Erythroblast (primary cell): ENCODE measurements around the gene INHBB.

Experiments
- DNase-seq, 2 experiments: peaks; one replicate each; lab custom pipeline; 2025; lab: John Stamatoyannopoulos, UW
- GATA1 ChIP-seq: IDR thresholded peaks from 2 replicates; pipeline ENCODE4 v1.6.1; 2011; ENCODE audit warnings: low read depth, mild to moderate bottlenecking, control low read depth, low read length, moderate library complexity
- POLR2A ChIP-seq: IDR thresholded peaks from 2 replicates; pipeline ENCODE4 v1.6.1; 2011; ENCODE audit warnings: mild to moderate bottlenecking, low read length

Gene INHBB

DNA sequence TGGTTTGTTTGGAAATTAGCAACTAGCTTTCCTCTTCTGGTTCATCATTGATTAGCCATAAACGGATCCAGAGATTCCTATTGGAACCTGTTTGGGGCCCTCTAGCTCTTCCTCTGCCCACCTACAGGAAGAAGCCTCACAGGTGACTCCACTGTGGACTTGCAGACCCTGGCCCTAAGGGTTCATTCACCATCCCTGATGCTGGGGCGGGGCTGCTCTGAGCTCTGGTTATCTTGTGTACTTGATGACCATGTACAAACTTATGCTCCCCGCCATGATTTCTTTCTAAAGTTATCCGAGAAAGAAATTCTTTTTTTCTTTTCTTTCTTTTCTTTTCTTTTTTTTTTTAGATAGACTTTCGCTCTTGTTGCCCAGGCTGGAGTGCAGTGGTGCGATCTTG is 33.9 kb upstream of the INHBB start:
- TF ChIP-seq POLR2A (no peak), GATA1 (no peak)

DNA sequence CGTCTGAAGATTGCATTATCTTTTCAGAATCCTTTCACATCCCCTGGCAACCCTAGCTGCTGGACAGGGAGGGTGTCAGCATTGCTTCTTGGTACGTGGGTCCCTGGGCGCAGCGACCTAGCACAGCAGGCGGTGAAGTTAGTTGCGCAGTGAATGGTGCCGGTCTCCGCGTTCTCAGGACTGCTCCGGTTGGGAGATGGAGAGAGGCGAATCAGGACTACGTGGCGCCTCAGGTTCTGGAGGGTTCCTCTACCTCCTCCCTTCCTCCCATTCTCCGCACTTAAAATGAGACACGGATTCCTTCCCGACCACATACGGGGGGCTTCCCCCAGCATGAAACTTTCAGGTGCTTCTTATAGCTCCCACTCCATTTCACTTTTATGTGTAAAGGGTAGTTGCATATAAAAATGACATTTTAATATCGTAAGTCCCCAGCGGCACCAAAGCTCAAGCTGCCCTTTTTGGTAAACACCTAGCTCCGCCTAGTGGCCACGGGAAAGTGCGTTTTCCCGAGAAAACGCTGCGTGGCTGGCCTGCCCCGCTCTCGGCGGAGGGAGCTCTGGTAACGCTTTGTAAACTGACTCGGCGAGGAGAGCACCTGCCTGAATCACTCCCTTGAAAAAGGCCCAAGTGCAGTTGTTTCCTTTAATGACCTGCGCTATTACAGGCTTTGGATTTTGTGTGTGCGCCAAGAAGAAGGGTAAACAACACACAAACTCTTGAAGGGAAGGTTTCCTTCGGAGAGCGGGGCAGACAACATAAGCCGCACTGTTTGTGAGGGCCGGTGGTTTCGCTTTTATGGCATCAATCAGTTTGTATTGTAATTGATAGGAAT is 32.9 kb upstream of the INHBB start:
- DNase-seq, result peak; percentile 66 to 77
- no peak for TF ChIP-seq POLR2A
- no peak for TF ChIP-seq GATA1

More for the DNA sequence above, 33.9 kb upstream of the INHBB start:
- DNase-seq, result no peak

DNA sequence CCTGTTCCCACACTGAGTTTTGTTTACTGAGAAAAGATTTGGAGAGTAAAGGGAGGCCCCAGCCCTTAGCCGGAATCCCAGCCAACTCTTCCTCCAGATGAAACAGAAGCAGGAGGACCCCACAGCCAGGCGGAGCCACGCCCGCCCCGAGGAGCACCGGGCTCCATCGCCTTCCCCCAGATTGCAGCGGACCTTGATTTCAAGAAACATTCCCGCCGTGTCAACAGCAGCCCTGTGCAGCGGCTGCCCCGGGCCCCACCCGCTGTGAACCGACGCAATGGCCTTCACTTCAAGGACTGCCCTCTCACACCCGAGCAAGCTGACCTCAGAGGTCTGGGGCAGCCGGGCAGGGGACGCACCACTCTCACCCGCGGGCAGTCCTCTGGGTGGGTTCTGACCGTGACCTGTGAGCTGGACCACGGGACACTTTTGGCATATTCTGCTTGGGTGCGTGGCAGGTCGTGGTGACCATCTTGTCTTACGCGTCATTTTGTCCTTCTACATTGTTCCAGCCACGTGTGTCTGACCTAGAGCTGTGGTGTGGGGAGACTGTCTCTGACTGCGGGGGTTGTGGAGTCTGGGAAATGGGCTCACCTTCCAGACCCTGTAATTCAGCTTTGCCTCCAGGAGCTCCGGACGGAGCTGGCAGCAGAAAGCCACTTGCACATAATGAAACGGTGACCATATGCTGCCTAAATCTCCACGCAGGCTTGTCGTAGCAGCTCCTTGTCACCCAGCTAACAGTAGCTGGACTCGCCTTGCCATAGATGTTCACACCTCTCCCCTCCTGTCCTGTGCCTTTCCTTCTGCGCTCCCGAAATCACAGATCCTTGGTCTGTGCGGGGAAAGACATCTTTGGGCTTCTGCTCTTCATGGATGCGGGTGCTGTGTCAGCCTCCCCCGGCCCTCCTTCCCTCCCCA is 32.0 kb upstream of the INHBB start:
- DNase-seq, result no peak
- TF ChIP-seq GATA1, result no peak

DNA sequence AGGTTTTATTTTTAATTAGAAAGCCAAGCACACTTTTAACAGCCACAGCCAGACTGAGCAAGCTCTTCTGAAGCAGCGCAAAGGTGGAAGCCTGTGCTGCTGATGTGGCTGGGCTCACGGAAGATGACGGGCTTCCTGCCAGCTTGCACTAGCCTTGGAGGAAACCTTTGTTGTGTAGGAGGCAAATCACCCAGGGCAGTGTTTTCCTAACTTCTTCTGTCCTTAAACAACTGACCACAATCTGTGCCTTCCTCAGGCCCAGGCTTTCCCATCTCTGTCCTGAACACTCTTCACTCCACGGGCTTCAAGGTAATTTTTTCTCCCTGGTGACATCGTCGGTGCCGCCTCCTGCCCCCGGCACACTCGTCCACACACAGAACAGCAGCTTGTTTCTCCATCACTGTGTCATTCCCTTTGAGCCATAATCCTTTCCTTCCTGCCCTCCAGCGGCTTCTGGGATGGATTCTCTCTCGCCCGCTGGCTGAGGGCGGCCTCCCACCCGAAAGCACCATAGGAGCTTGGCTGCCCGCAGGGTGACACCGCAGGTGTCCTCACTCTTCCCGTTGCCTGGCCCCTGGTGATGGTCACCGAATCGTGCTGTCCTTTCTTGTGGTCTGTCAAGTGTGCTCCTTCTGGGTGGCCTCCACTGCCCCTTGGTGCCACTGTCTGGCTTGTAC is 31.1 kb upstream of the INHBB start:
- no peak for DNase-seq
- no peak for TF ChIP-seq POLR2A

DNA sequence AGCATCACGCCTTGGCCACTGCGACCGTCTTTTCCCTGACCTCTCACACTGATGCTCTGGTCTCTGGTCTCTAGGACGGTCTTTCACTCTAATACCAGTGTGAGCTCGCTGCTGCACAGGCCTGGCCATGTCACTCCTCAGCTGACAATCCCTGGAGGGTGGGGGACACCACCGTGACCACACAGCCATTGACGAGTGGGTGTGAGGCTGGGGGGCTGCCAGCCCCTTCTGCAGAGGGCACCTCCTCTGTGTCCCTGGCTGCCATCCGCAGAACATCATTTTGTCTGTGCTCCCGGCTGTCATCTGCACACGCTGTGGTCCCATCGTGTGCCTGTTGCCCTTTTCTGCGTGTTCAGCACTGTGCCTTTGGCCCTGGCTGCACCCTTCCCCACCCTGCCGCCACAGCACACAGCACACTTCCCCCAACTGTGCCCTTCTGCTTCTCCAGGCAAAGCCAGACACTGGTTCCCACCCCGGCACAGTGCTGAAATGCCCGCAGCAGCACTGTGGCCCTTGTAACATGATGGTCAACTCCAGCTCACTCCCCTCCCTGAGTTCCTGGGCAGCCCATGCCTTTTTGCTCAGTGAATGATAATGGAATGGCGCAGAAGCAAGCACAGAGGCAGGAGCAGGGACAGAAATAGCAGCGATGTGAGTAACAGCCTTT is 30.4 kb upstream of the INHBB start:
- DNase-seq, result no peak
- no peak for TF ChIP-seq POLR2A
- no peak for TF ChIP-seq GATA1

DNA sequence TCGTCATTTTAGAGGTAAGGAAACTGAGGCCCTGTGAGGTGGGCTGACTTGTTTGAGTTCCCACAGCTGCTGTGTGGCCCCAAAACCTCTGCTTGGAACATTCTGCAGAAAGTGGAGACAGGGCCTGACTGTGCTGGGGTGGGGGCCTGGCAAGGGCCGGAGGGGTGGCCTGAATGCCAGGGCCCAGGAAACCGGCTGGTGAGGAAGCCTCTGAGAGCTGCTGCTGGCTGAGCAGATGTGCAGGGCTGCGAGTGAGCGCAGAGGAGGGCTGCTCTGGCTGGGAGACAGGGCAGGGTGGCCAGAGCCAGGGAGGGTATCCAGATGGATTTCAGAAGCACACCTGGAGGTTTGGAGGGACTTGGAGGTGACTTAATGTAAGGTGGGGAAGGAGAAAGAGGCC is 29.9 kb upstream of the INHBB start:
- DNase-seq, result no peak
- TF ChIP-seq POLR2A, result no peak
- TF ChIP-seq GATA1, result no peak

DNA sequence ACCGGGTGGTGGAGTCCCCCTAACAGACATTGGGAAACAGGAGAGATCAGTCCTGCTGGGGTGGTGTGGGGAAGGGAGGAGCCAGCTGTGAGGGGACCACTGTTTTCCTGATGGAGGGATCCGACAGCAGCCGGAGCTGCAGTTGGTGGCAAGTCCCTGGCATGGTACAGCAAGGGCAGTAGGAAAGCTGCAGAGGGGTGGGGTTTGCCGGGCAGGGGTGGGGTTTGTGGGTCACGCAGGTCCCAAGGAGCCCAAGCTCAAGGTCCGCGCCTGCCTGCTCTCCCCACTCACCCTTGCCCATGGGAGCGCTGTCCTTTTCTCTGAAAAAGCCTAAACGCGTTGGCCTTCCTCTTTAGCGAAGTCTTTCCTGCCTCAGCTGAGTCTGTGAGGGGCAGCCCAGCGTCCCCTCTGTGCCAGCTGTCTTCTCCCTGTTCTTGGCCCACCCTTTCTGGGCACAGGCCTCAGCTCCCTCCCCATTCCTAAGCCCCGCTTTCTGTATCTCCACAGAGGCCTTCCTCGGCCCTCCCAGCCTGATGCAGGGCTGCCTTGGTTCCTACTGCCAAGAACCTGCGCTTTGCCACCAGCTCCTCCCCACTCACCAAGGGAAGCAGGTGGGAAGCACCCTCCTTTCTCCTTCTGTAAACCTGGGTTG is 29.3 kb upstream of the INHBB start:
- no peak for TF ChIP-seq POLR2A
- no peak for TF ChIP-seq GATA1
- no peak for DNase-seq

DNA sequence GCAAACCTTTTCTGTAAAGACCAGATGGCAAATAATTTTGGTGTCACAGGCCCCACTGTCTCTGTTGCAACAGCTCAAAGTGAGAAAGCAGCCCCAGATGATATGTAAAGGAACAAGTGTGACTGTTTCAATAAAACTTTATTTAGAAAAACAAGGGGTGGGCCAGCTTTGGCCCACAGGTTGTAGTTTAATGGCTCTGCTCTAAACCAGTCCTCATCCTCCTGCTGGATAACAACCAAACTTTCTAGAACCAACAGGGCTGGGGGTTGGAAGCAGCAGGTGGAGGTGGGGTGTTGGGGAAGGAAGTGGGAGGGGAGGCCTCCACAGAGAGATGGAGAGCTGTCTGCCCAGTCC is 28.8 kb upstream of the INHBB start:
- TF ChIP-seq POLR2A (no peak), GATA1 (no peak)
- no peak for DNase-seq

DNA sequence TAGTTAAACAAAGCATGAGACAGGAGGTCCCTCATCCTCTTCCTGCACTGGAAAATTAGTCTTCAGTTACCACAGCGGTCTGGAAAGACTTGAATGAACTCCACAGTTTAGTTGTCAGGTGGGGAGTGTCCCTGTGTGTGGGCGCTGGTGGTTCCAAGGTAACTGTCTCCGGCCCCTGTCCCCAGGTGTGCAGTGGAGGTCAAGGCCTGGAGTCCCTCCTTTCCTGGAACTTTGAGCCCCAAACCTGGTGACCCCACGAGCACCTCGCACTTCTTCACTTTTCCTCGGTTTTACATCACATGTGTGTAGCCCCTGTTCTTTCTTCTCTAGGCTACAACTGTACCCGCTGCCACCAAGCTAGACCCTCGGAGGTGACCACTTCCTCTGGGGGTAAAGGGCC is 28.0 kb upstream of the INHBB start:
- no peak for TF ChIP-seq POLR2A
- TF ChIP-seq GATA1, result no peak
- no peak for DNase-seq

DNA sequence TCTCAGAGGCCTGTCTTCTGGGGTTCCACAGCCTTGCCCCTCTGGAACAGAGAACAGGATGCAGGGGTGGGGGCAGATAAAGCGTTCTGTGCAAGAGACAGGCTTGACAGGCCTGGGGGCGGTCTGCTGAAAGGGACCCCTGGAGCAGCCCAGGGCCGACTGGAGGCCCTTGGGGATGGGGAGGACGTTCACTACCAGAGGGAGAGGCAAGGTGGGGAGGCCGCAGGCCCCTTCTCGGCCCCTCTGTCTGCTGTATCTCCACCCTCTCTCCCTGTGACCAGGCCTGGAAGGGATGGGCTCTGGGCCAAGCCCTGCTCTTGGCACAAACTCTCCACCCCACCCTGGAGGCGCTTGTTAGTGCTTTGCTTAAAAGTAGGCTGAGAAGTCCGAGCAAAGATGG is 27.3 kb upstream of the INHBB start:
- no peak for DNase-seq
- TF ChIP-seq GATA1 (no peak), POLR2A (no peak)

DNA sequence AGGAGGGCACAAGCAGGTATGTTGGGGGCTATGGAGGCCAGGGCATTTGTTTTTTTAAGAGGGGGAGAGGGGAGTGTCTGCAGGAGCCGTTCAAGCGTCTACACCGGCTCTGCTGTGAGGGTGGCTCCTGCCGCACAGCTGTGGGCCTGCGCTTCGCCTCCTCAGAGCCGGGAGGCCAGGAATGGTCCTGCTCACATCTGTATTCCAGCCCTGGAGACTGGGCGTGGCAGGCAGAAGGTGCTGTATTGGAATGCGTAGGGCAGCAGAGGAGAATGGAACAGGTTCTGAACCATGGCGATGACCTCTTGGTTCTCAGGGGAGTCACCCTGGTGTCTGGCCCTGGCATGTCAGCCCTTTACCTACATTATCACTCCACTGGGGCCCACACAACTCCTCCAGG is 26.8 kb upstream of the INHBB start:
- no peak for DNase-seq
- no peak for TF ChIP-seq POLR2A
- TF ChIP-seq GATA1, result no peak

DNA sequence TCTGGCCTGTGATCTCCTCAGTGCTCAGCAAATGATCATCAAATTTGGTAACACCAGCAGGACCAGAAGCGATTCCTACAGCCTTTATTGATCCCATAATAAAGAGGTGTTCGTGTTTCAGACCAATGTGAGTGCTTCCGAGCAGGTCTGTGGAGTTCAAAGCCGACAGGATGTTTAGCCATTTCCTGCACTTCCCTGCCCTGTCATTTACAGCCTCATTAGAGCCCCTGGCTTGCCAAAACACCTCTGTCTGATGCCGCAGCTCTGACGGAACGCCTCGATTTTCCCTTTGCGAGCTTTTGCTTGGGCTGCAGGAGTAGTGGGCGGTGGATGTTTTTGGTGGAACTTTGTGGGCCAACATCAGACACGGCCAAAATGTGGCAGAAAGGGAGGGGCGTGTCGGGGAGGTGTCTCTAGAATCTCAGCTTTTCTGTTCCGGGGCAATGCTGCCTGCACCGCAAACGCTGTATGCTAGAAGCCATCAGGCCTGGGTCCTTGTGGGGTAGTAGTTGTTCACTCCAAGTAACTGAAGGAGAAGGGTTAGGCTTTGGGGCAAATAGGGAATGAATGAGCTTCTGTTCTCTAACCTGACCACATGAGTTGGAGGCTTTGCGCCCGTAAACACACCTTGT is 26.1 kb upstream of the INHBB start:
- DNase-seq, result no peak
- TF ChIP-seq POLR2A (no peak), GATA1 (no peak)
